Breast epithelium (tissue), 4 donors: ENCODE measurements around the gene FAM217B. TPM values are rescaled to one million over a fixed set of nuclear protein-coding genes. Genes with fewer than 3 reads are reported as not detected.

Experiments used
- DNase-seq, 2 donors: peaks; one replicate each; pipeline ENCODE4 v3.0.0-alpha.2; 2019; ENCODE audit warnings: low spot score in 2 of 2
- H3K27ac ChIP-seq, 2 donors: fragments of 200-600 bp; sonication (generic) in 1 of 2; one replicate each; pipeline ENCODE4 v1.5.1; 2016 to 2019; ENCODE audit warnings: mild to moderate bottlenecking in 1 of 2
- H3K27me3 ChIP-seq, 2 donors: fragments of 200-600 bp; sonication (generic) in 1 of 2; one replicate each; pipeline versions ENCODE4 v1.5.1 to v1.6.0; 2017 to 2019; ENCODE audit warnings: control low read depth in 1 of 2, mild to moderate bottlenecking in 1 of 2
- H3K36me3 ChIP-seq: fragments of 200-600 bp; one replicate; pipeline ENCODE4 v1.5.1; 2019
- H3K4me1 ChIP-seq, 2 donors: fragments of 200-600 bp; sonication (generic); one replicate each; pipeline ENCODE4 v1.5.1; 2016 to 2019; ENCODE audit warnings: control low read depth in 1 of 2
- H3K4me3 ChIP-seq, 3 donors: fragments of 200-600 bp; sonication (generic); 1 replicate in 2 of 3; 2 replicates in 1 of 3; pipeline ENCODE4 v1.5.1; 2016 to 2019; ENCODE audit warnings: mild to moderate bottlenecking in 3 of 3, moderate library complexity in 2 of 3
- H3K9me3 ChIP-seq, 2 donors: fragments of 200-600 bp; sonication (generic) in 1 of 2; one replicate each; pipeline ENCODE4 v1.5.1; 2016 to 2019; ENCODE audit warnings: control low read depth in 1 of 2
- POLR2A ChIP-seq: fragments of 450-650 bp; IDR thresholded peaks from one replicate; pipeline ENCODE4 v1.6.1; 2016; ENCODE audit warnings: antibody characterized with exemption, mild to moderate bottlenecking, moderate library complexity
- POLR2AphosphoS5 ChIP-seq, 3 donors: sonication (generic); formaldehyde crosslinking; IDR thresholded peaks; one replicate each; pipeline ENCODE4 v1.6.1; 2017; ENCODE audit warnings: antibody characterized with exemption in 3 of 3
- intact Hi-C: fragments of 100-400 bp; cut with DNase I; formaldehyde crosslinking; loops from one replicate; pipeline ENCODE4 v1.15.1; 2023; ENCODE audit warnings: low total_unique reads
- total RNA-seq, 3 donors: library from RNA; depleted of rRNA; stranded (reverse); fragments of >200 nt; gene quantifications; one replicate each; pipeline ENCODE4 v1.1.0, GENCODE V29; 2016
- TF ChIP-seq, protein P1 (sequence below), 3 donors: fragments of 450-650 bp; IDR thresholded peaks; one replicate each; pipeline ENCODE4 v1.5.1; 2016 to 2017; ENCODE audit warnings: antibody characterized with exemption in 3 of 3, mild to moderate bottlenecking in 3 of 3, moderate library complexity in 3 of 3

FAM217B gene
- total RNA-seq, 3 donors from 2014 or later: 9.2 to 15.2 (median 13.4) TPM

DNA sequence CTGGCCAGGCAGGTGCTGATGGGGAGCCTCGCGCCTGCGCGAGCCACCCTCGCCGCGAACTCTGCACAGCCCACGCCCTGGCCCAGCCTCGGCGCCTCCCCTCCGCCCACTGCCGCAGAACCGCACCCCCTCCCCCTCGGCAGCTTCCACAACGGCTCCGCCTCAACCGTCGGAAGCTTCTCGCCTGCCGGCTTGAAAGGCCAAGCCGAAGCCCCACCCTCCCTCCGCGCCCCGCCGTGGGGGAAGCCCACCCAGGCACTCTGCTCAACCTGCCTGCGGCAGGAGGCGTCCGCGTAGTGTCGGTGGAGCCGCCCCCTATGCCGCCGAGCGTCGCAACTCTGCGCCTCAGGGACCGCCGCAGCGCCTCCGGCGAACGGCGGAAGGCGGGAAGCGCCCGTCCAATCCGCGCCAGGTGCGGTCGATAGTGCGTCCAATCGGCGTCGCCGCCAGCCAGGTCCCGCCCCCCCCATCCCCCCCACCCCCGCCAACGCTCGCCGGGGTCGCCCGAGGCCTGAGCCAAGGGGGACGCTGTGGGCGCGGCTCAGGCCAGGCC lies 6.8 kb upstream of the FAM217B start, which contains the start of gene SYCP2:
SYCP2 (minus strand) TSS at position 342 of the 553 bp plus-strand sequence. CDS start 11,224 bp downstream, outside the sequence.
- peak; percentile 36 to 63 for DNase-seq
- Histone ChIP-seq H3K36me3 (no peaks in the 10 kb centered on the region), H3K27ac (peak within 1 kb of the TSS; percentile 89 to 93), H3K9me3 (no peaks in the 10 kb centered on the region), H3K27me3 (no peaks in the 10 kb centered on the region), H3K4me3 (peak within 1 kb of the TSS; percentile 55 to 87 (median 85)), H3K4me1 (peaks cover 0 to 4% of the 10 kb centered on the region in 2 donors)
- peak in 1 of 3 donors; percentile 22 for TF ChIP-seq POLR2AphosphoS5 (IDR thresholded peaks at IDR 0.05)
- TF ChIP-seq, protein P1, sequence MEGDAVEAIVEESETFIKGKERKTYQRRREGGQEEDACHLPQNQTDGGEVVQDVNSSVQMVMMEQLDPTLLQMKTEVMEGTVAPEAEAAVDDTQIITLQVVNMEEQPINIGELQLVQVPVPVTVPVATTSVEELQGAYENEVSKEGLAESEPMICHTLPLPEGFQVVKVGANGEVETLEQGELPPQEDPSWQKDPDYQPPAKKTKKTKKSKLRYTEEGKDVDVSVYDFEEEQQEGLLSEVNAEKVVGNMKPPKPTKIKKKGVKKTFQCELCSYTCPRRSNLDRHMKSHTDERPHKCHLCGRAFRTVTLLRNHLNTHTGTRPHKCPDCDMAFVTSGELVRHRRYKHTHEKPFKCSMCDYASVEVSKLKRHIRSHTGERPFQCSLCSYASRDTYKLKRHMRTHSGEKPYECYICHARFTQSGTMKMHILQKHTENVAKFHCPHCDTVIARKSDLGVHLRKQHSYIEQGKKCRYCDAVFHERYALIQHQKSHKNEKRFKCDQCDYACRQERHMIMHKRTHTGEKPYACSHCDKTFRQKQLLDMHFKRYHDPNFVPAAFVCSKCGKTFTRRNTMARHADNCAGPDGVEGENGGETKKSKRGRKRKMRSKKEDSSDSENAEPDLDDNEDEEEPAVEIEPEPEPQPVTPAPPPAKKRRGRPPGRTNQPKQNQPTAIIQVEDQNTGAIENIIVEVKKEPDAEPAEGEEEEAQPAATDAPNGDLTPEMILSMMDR (IDR thresholded peaks at IDR 0.05): no peak
- TF ChIP-seq POLR2A: no peak
- intact Hi-C loops: no loop called here

DNA sequence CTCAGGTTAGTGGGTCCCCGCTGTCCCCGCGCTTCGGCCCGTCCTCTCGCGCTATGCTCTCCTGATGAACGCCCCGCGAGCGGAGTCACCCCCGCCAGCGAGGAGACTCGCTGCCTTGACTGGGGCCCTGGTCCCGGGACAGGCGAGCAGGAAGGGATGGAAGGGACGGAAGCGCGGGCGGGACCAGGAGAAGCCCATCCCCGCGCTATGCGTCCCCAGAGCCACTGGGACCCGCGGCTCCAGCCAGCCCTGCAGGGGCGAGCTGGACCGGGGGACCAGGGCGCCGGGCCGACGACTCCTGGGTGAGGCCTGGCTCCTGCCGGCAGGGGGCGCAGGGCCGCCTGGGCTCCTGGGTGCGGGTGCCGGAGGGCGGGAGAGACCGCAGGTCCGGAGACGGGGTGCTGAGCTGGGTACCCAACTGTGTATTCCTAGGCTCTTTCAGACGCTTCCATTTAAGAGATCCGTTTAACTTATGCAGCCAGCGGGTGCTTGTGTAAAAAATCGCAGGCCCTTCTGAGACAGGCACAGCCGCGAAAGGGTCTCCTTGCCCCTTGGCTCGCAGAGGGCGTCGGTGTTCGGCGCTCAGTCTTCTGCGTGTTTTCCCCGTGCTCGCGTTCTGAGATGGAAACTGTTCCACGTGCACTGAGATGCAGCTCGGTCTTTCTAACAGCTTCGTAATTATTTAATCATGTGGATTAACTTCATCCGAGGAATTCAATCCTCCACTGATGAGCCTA lies 6.2 kb upstream of the FAM217B start:
- no peaks in the 10 kb centered on the region for H3K27me3 ChIP-seq
- peak overlapping the region; percentile 89 to 93 for H3K27ac ChIP-seq
- H3K4me1 ChIP-seq: peaks cover 0 to 11% of the 10 kb centered on the region in 2 donors
- no peaks in the 10 kb centered on the region for H3K9me3 ChIP-seq
- intact Hi-C loops: no loop called here
- TF ChIP-seq POLR2AphosphoS5 (IDR thresholded peaks at IDR 0.05): peak; percentile 0 to 24 (median 11)
- TF ChIP-seq, protein P1 (IDR thresholded peaks at IDR 0.05): peak; percentile 82 to 95 (median 95)
- no peak for TF ChIP-seq POLR2A
- DNase-seq: peak; percentile 71 to 84
- peak overlapping the region; percentile 55 to 87 (median 85) for H3K4me3 ChIP-seq
- H3K36me3 ChIP-seq: no peaks in the 10 kb centered on the region

DNA sequence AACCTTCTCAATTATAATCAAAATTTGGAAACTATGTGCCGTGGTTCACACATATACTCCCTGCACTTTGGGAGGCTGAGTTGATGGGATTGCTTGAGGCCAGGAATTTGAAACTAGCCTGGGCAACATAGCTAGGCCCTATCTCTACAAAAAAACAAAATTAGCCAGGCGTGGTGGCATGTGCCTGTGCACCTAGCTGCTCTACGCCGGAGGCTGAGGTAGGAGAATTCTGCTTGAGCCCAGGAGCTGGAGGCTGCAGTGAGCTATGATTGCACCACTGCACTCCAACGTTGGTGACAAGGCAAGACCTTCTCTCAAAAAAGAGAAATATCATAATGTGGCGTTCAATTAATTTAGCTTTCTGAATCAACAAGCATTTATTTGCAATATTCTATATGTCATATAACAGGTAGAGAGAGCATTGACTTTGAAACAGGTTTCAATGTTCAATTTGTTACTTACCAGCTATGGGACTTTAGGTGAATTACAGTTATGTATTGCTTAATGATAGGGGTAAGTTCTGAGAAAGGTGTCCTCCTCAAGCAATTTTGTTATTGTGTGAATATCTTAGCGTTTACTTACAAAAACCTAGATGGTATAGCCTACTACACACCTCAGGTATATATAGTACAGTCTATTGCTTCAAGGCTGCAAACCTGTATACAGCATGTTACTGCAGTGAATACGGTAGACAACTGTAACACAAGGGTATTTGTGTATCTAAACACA lies 4.6 kb upstream of the FAM217B start:
- Histone ChIP-seq H3K27me3 (no peaks in the 10 kb centered on the region), H3K4me1 (peaks cover 0 to 14% of the 10 kb centered on the region in 2 donors), H3K4me3 (no peak overlapping the region), H3K36me3 (no peaks in the 10 kb centered on the region), H3K27ac (peak overlapping the region in 1 of 2 donors; percentile 3), H3K9me3 (no peaks in the 10 kb centered on the region)
- TF ChIP-seq POLR2AphosphoS5 (IDR thresholded peaks at IDR 0.05) (no peak), POLR2A (no peak)
- TF ChIP-seq, protein P1 (IDR thresholded peaks at IDR 0.05): no peak
- intact Hi-C loops: no loop called here
- no peak for DNase-seq

DNA sequence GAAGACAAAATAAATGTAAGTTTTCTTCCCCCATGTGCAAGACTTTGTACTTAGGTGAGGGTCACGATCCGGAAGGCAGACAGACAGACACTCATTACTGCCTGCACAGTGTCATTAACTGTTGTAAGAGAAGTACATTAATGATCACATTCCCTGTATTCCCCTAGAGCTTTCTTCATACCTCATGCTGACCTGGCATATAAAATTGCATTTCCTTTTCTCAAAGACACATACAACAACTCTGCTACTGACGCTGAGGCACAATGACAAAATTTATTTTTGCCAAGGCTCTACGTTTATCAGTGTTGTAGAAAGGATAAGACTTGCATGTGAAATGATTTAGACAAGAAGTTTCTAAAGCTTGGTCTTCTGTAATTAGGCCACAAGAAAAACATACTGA lies 3.8 kb upstream of the FAM217B start:
- Histone ChIP-seq H3K4me1 (peaks cover under 1 to 14% of the 10 kb centered on the region in 2 donors), H3K4me3 (no peak overlapping the region), H3K27ac (peak overlapping the region in 1 of 2 donors; percentile 3), H3K27me3 (no peaks in the 10 kb centered on the region), H3K9me3 (no peaks in the 10 kb centered on the region), H3K36me3 (no peaks in the 10 kb centered on the region)
- TF ChIP-seq POLR2A (no peak), POLR2AphosphoS5 (IDR thresholded peaks at IDR 0.05) (no peak)
- TF ChIP-seq, protein P1 (IDR thresholded peaks at IDR 0.05): no peak
- DNase-seq: no peak
- intact Hi-C loops: no loop called here
